ENCODE results near the gene HOXC9. TPM values are rescaled to one million over a fixed set of nuclear protein-coding genes. Genes with fewer than 3 reads are reported as not detected.

HOXC9 gene
- total and polyA plus RNA-seq, 2 of the 4 experiments (the other 2 are of a cell fraction), result 0.26 TPM; not detected in 1

- intact Hi-C loops (cut with micrococcal nuclease), result no loop called here
- no peak overlapping the region for H3K4me3 ChIP-seq (ENCODE audit: insufficient read depth, low read depth, low read length)
- POLR2A ChIA-PET (ENCODE audit: unreplicated experiment), result no interaction called here
Measured at GRCh38 chr12:53971686-53972085, 28.3 kb upstream of the HOXC9 start.

More at GRCh38 chr12:53971686-53972085, 28.3 kb upstream of the HOXC9 start:
- Histone ChIP-seq H3K18ac (ENCODE audit: low read depth, low read length) (no peak overlapping the region), H4K5ac (ENCODE audit: low read depth, low read length) (no peak overlapping the region), H4K8ac (ENCODE audit: low read depth in 2 of 2, low read length in 2 of 2) (no peak overlapping the region), H3K36me3 (ENCODE audit: control insufficient read depth, insufficient read depth, low read length) (no peaks in the 10 kb centered on the region), H3K4me2 (ENCODE audit: low read depth, low read length) (no peak overlapping the region), H2BK15ac (ENCODE audit: low read depth, low read length) (no peak overlapping the region), H3K4ac (ENCODE audit: low read depth, low read length) (no peak overlapping the region), H2BK5ac (ENCODE audit: low read depth, low read length, poor library complexity, severe bottlenecking) (no peak overlapping the region), H2AK5ac (ENCODE audit: low read depth, low read length) (no peak overlapping the region), H4K20me1 (ENCODE audit: insufficient read depth, low read length) (peaks cover 2% of the 10 kb centered on the region; the same call in 1 of the 2 replicates), H2AK9ac (replicated peaks; ENCODE audit: low read depth, low read length, poor library complexity) (no peak overlapping the region), H3K14ac (replicated peaks; ENCODE audit: low read depth, low read length) (no peak overlapping the region), H3K9me1 (ENCODE audit: insufficient read depth, low read length) (no peaks in the 10 kb centered on the region), H3K4me1 (ENCODE audit: control insufficient read depth, insufficient read depth, low read length) (peaks cover 2% of the 10 kb centered on the region; the same call in 1 of the 2 replicates), H4K91ac (ENCODE audit: insufficient read depth, low read depth, low read length) (no peak overlapping the region), H3K9me3 (ENCODE audit: control insufficient read depth, insufficient read depth, low read length) (peaks cover 15% of the 10 kb centered on the region), H3K27ac (ENCODE audit: insufficient read depth, low read length) (no peak overlapping the region), H2AFZ (replicated peaks; ENCODE audit: low read length, poor library complexity) (no peak overlapping the region), H3K79me1 (ENCODE audit: low read depth in 1 of 2, low read length in 2 of 2) (no peaks in the 10 kb centered on the region), H3K23ac (ENCODE audit: low read depth, low read length) (no peak overlapping the region), H2BK120ac (ENCODE audit: low read depth, low read length) (no peak overlapping the region), H2BK20ac (ENCODE audit: low read depth, low read length) (no peak overlapping the region), H3K56ac (ENCODE audit: extremely low read depth, insufficient read depth, low read length) (no peak overlapping the region), H3K9ac (ENCODE audit: low read depth, low read length) (no peak overlapping the region), H3K27me3 (ENCODE audit: control insufficient read depth, insufficient read depth, low read length) (peaks cover 99% of the 10 kb centered on the region)
- ATAC-seq (ENCODE audit: low read depth) (no peak), DNase-seq (no peak)
- BruUV-seq (replicated peaks), result no TSS peak
- in situ Hi-C loops (cut with MboI; ENCODE audit: low sequenced_read_pairs), result no loop called here
- WGBS, 2 experiments (ENCODE audit: extremely low coverage in 2 of 2, insufficient read length in 1 of 2), result no CpG with 5 or more reads among the region's 2 CpGs
- TF ChIP-seq CEBPB (IDR thresholded peaks at IDR 0.05; ENCODE audit: low read depth, low read length), result no peak
- TF ChIP-seq CHD1 (IDR thresholded peaks at IDR 0.05; ENCODE audit: low read depth, low read length), result no peak
- no peak for TF ChIP-seq MAFK (IDR thresholded peaks at IDR 0.05; ENCODE audit: low read depth, low read length)
- TF ChIP-seq RAD21 (IDR thresholded peaks at IDR 0.05; ENCODE audit: low read length), result no peak
- TF ChIP-seq RFX5 (IDR thresholded peaks at IDR 0.05; ENCODE audit: low read depth, low read length), result no peak
- no peak for TF ChIP-seq CTCF (conservative IDR thresholded peaks at IDR 0.05; ENCODE audit: low read depth, low read length)
- no peak for TF ChIP-seq FOS (IDR thresholded peaks at IDR 0.05; ENCODE audit: low read depth, low read length)
- TF ChIP-seq NFE2L2 (IDR thresholded peaks at IDR 0.05; ENCODE audit: low read depth, low read length), result no peak
- no peak for TF ChIP-seq MXI1 (IDR thresholded peaks at IDR 0.05; ENCODE audit: borderline replicate concordance, low read depth, low read length)
- TF ChIP-seq RCOR1 (IDR thresholded peaks at IDR 0.05; ENCODE audit: insufficient replicate concordance, low read length), result no peak
- TF ChIP-seq ELK1 (IDR thresholded peaks at IDR 0.05; ENCODE audit: borderline replicate concordance, low read depth, low read length), result no peak
- no peak for TF ChIP-seq SMC3 (IDR thresholded peaks at IDR 0.05; ENCODE audit: low read depth, low read length)
- no peak for TF ChIP-seq USF2 (IDR thresholded peaks at IDR 0.05; ENCODE audit: low read depth, low read length)
- CTCF ChIA-PET, result no interaction called here
- dilution Hi-C loops (cut with HindIII; ENCODE audit: low sequenced_read_pairs, unreplicated experiment), result no loop called here
